Measurements from ENCODE around the gene MAGEA2.
"Not testable (repeated sequence)": the region's sequence is repeated elsewhere in the genome, so short reads cannot be mapped to it uniquely, and the experiment has no call there.

The MAGEA2 gene

GRCh38 chrX:152709173-152709572 lies 44.5 kb downstream of the MAGEA2 start, which contains the start of gene CSAG2:
TSS of gene CSAG2 (minus strand) at chrX:152709273. CDS start at chrX:152709112, 161 bp downstream.
- DNase-seq (ENCODE audit: low spot score), result not testable (repeated sequence)

GRCh38 chrX:152706500-152706899 lies 47.1 kb downstream of the MAGEA2 start:
- DNase-seq (ENCODE audit: low spot score), result not testable (repeated sequence)

DNA sequence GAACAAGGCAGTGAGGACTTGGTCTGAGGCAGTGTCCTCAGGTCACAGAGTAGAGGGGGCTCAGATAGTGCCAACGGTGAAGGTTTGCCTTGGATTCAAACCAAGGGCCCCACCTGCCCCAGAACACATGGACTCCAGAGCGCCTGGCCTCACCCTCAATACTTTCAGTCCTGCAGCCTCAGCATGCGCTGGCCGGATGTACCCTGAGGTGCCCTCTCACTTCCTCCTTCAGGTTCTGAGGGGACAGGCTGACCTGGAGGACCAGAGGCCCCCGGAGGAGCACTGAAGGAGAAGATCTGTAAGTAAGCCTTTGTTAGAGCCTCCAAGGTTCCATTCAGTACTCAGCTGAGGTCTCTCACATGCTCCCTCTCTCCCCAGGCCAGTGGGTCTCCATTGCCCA lies 53.3 kb downstream of the MAGEA2 start:
- DNase-seq (ENCODE audit: low spot score), result not testable (repeated sequence)

Data from D341Med (cell line).